ENCODE data around the gene ZNF691. TPM values are rescaled to one million over a fixed set of nuclear protein-coding genes. Genes with fewer than 3 reads are reported as not detected.

Gene ZNF691
- total RNA-seq, 1 donor from 2014 or later = 18.8 TPM

GRCh38 chr1:42816585-42817439 is 29.6 kb upstream of the ZNF691 start, which contains the start of the genes ERMAP and SVBP:
Gene ERMAP (plus strand): TSS chr1:42817122. CDS start chr1:42830449, 13,327 bp downstream.
Gene SVBP (minus strand): TSS chr1:42817397. CDS start chr1:42816544, 853 bp downstream.
- TF ChIP-seq CTCF (IDR thresholded peaks at IDR 0.05; ENCODE audit: unreplicated experiment) = no peak
- H3K36me3 Mint-ChIP-seq (ENCODE audit: insufficient read depth) = peaks cover 11% of the 10 kb centered on the region
- peak; percentile 95 for DNase-seq (ENCODE audit: low spot score, unreplicated experiment)

GRCh38 chr1:42817440-42817767 is 29.0 kb upstream of the ZNF691 start:
- H3K4me1 Mint-ChIP-seq (ENCODE audit: low read depth) = peaks cover 9% of the 10 kb centered on the region
- no peak overlapping the region for H3K27ac Mint-ChIP-seq
- no peak for DNase-seq (ENCODE audit: low spot score, unreplicated experiment)
- peaks cover 11% of the 10 kb centered on the region for H3K36me3 Mint-ChIP-seq (ENCODE audit: insufficient read depth)
- H3K27me3 Mint-ChIP-seq = no peaks in the 10 kb centered on the region
- H3K4me3 Mint-ChIP-seq (ENCODE audit: low read depth) = peak overlapping the region; percentile 43
- TF ChIP-seq CTCF (IDR thresholded peaks at IDR 0.05; ENCODE audit: unreplicated experiment) = no peak
- no peaks in the 10 kb centered on the region for H3K9me3 Mint-ChIP-seq (ENCODE audit: low read depth)

More at GRCh38 chr1:42816585-42817439, 29.6 kb upstream of the ZNF691 start, which contains the start of the genes ERMAP and SVBP:
- peak within 1 kb of the TSS; percentile 97 for H3K27ac Mint-ChIP-seq
- H3K27me3 Mint-ChIP-seq = no peaks in the 10 kb centered on the region
- H3K4me1 Mint-ChIP-seq (ENCODE audit: low read depth) = peaks cover 9% of the 10 kb centered on the region
- H3K4me3 Mint-ChIP-seq (ENCODE audit: low read depth) = peak within 1 kb of the TSS; percentile 84
- no peaks in the 10 kb centered on the region for H3K9me3 Mint-ChIP-seq (ENCODE audit: low read depth)

- Mint-ChIP-seq H3K4me1 (ENCODE audit: low read depth) (peaks cover 12% of the 10 kb centered on the region), H3K36me3 (ENCODE audit: insufficient read depth) (peaks cover 11% of the 10 kb centered on the region), H3K4me3 (ENCODE audit: low read depth) (peak overlapping the region; percentile 12), H3K27ac (no peak overlapping the region), H3K9me3 (ENCODE audit: low read depth) (no peaks in the 10 kb centered on the region), H3K27me3 (no peaks in the 10 kb centered on the region)
- no peak for TF ChIP-seq CTCF (IDR thresholded peaks at IDR 0.05; ENCODE audit: unreplicated experiment)
- DNase-seq (ENCODE audit: low spot score, unreplicated experiment) = no peak
These were observed 28.4 kb upstream of the ZNF691 start for GRCh38 chr1:42817976-42818375.

- no peak overlapping the region for H3K4me3 Mint-ChIP-seq (ENCODE audit: low read depth)
- no peak for DNase-seq (ENCODE audit: low spot score, unreplicated experiment)
- no peak for TF ChIP-seq CTCF (IDR thresholded peaks at IDR 0.05; ENCODE audit: unreplicated experiment)
- no peaks in the 10 kb centered on the region for H3K27me3 Mint-ChIP-seq
- H3K27ac Mint-ChIP-seq = no peak overlapping the region
- H3K9me3 Mint-ChIP-seq (ENCODE audit: low read depth) = no peaks in the 10 kb centered on the region
- peaks cover 27% of the 10 kb centered on the region for H3K4me1 Mint-ChIP-seq (ENCODE audit: low read depth)
- H3K36me3 Mint-ChIP-seq (ENCODE audit: insufficient read depth) = peaks cover 2% of the 10 kb centered on the region
These were observed 25.6 kb upstream of the ZNF691 start for GRCh38 chr1:42820813-42821212.

DNA sequence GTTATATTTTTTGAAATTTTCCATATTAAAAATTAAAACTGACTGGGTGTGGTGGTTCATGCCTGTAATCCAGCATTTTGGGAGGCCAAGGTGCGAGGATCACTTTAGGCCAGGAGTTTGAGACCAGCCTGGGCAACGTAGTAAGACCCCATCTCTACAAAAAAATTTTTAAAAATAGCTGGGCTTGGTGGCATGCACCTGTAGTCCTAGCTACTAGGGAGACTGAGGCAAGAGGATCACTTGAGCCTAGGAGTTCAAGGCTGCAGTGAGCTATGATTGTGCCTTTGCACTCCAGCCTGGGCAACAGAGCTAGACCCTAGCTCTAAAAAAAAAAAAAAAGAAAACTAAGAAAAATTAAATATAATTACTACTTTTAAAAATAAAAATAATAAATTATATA is 24.7 kb upstream of the ZNF691 start:
- no peaks in the 10 kb centered on the region for H3K9me3 Mint-ChIP-seq (ENCODE audit: low read depth)
- no peak for DNase-seq (ENCODE audit: low spot score, unreplicated experiment)
- H3K36me3 Mint-ChIP-seq (ENCODE audit: insufficient read depth) = no peaks in the 10 kb centered on the region
- H3K4me1 Mint-ChIP-seq (ENCODE audit: low read depth) = peaks cover 21% of the 10 kb centered on the region
- no peak for TF ChIP-seq CTCF (IDR thresholded peaks at IDR 0.05; ENCODE audit: unreplicated experiment)
- H3K27ac Mint-ChIP-seq = no peak overlapping the region
- no peaks in the 10 kb centered on the region for H3K27me3 Mint-ChIP-seq
- no peak overlapping the region for H3K4me3 Mint-ChIP-seq (ENCODE audit: low read depth)
